ENCODE results near the gene VSX2.
"Not testable (repeated sequence)": the region's sequence is repeated elsewhere in the genome, so short reads cannot be mapped to it uniquely, and the experiment has no call there.

Gene VSX2

DNA sequence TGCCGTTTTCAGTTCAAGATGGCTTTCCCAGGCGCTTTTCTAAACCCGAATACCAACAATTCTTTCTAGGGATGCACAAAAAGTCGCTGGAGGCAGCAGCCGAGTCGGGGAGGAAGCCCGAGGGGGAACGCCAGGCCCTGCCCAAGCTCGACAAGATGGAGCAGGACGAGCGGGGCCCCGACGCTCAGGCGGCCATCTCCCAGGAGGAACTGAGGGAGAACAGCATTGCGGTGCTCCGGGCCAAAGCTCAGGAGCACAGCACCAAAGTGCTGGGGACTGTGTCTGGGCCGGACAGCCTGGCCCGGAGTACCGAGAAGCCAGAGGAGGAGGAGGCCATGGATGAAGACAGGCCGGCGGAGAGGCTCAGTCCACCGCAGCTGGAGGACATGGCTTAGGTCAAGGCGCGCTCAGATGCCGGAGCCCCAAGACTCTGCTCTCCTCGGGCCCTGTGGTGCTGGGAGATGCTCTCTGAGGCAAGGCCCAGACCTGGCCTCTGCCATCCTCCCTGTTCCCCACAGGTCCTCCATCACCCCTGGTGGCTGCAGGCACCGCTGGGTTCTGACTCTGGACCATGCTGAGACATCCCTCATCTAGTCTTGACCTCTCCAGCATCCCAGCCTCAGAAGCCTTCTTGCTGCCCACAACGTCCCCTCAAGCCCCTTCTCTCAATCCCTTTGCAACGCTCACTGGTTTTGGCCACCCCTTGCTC is 21.4 kb downstream of the VSX2 start:
- no peak for DNase-seq

DNA sequence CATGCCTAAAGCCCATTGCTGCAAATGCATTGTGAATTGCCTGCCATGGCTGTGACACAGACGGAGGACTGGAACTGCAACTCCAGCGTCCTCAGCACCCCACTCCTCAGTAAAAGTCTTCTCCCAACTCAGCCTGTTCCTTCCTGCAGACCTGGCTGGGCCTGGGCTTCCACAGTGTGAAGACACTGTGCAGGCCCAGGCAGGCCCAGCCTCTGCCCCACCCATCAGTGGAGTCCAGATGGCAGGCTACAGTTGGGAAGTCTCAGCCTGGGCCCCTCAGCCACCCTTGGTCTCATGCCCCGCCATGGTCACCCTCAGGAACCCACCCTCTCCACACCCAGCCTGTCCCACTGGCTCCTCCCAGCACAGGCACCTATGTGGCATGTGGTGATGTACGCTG is 22.0 kb downstream of the VSX2 start:
- DNase-seq, result no peak

DNA sequence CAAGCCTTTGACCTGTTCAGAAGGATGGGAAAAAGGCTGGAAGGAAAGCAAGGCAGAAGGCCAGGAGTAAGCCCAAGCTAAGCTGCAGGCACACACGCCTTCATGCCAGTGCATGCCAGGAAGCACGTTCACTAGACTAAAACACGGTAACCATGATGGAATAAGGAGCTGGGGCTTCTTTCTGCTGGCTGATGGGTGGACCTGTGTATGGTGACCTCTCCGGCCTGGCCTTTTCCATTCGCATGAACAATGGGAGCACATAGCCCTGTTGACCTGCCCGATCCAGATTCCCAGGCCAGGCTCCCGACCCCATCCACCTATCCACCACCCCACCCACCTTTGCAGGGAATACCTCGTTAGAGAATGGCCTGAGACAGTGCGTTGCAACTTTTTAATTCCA is 22.8 kb downstream of the VSX2 start:
- DNase-seq, result no peak

DNA sequence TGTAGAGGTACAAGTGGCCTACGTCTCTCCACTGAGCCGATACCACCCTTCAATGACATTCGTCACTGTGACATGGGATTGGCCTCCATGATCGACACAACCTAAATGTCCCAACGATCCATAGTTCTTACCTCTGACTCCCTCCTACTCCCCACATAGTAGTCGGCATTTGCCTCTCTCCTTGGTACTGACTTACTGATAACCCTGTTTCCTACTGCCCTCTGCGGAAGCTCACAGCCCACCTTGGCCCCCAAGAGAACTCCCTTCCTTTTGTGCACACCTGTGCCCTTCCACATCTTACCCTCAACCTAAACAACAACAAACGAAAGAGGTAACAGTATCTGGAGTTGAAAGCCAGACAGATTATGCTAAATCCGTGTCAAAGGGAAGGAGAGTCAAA is 23.9 kb downstream of the VSX2 start:
- DNase-seq, result no peak

DNA sequence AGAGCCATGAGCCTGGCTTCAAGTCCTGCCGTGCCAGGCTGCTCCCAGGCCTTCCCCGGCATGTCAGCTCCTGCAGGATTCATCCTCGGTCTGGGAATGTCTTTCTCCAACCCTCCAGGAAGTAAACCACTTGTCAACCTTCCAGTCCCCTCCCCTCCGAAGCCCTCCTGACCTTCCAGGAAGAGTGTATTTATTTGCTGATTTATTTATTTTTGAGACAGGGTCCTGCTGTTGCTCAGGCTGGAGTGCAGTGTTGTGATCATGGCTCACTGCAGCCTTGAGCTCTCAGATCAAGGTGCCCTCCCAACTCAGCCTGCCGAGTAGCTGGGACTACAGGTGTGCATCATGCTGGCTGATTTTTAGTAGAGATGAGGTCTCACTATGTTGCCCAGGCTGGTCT is 24.7 kb downstream of the VSX2 start:
- DNase-seq, result no peak

DNA sequence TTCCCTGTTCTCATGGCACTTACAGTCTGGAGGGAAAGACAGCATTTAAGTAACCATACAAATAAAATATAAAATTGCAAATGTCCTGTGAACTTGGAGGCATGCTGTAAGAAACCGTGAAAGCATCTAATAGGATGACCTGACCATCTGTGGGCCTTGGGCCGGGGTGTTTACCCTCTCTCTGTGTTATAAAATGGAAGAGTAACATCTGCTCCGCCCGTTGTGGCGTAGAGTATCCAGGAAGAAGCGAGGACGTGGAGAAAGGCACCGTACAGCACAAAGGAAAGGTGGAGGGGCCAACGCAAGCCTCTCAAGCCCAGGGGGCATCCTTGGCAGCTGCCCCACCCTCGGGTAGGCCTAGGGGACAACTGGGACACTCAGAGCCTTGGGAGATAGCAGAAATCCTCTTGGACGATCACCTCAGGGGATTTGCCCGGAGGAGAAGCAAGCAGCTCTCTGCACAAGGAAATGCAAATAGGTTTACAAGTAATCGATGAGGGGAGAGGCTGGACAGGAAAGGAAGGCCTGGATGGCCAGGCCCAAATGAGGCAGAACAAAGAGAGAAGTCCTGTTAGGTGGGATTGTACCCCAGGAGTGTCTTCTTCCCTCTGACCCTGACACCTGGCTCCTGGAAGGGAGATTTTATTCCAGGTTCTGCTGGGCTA is 26.2 kb downstream of the VSX2 start:
- no peak for DNase-seq

DNA sequence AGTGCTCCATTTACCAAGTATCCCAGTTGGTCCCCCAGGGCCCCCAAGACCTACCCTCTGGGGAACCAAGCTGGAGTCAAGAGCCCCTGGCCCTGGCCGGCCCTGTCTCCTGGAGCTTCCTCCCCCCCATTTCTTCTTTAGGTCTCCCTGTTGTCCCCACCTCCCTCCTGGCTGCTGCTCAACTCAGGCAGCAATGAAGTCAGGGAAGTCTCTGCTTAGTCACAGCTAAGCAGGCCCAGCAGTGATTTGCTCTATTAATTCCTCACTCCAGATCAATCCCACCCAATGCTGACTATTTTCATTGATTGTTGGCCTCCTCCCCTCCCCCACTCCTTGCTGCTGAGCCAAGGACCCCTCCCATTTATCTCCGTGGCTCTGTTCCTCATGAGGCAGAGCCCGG is 28.3 kb downstream of the VSX2 start:
- no peak for DNase-seq

DNA sequence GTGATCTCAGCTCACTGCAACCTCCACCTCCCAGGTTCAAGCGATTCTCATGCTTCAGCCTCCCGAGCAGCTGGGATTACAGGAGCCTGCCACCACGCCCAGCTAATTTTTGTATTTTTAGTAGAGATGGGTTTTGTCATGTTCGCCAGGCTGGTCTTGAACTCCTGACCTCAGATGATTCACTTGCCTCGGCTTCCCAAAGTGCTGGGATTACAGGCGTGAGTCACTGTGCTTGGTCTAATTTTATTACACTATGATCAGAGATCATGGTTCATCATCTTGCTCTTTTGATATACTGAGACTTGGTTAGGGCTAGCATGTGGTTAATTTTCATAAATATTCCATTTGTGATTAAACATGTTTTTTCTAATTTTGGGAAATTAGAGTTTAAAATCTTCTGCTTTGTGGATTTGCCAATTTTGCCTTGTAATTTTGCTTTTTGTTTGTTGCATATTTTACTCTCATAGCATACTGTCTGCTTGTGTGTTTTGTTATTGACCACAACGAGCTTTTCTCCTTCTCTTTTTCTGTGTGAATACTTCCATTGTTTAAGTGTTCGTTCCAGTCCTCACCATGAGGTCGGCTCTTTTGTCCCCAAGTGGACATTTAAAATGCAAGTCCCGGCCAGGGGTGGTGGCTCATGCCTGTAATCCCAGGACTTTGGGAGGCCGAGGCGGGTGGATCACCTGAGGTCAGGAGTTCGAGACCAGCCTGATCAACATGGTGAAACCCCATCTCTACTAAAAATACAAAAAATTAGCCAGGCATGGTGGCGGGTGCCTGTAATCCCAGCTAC is 31.3 kb downstream of the VSX2 start:
- not testable (repeated sequence) for DNase-seq

DNA sequence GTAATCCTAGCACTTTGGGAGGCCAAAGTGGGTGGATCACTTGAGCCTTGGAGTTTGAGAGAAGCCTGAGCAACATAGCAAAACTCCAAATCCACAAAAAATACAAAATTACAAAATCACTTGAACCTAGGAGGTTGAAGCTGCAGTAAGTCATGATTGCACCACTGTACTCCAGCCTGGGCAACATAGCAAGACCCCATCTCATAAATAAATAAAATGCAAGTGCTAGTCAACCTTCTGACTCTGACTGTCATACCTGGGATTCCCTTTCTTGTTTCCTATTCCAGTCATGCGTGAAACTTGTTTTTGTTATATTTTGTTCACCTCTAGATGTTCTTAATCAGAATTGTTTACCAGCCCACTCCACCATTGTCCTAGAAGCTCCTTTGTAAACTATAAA is 32.1 kb downstream of the VSX2 start:
- no peak for DNase-seq

DNA sequence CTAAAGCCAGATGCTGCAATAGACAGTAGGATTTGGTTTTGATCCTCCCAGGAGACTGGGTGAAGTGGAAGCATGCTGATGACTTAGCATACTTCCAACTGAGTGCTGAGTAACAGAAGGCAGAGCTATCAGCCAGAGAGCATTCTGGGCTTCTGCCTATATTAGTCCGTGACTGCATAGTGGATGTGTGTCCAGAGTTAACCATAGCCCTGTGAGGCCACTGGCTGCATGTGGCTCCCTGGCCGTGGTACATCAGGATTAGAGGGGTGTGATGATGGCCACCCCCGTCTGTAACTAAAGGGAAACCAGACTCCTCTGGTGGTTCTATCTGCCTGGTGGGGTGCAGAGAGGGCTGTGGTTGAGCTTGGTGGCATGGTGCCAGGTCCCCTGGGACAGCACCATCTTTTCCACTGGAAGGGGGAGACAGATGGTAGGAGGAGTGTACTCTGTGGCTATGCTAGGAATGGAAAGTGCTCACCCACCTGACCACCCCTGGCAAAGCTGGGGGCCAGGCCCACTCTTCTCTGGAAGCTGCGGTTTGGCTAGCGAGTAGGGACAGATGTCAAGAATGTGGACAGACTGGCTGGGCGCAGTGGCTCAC is 36.1 kb downstream of the VSX2 start:
- no peak for DNase-seq

DNA sequence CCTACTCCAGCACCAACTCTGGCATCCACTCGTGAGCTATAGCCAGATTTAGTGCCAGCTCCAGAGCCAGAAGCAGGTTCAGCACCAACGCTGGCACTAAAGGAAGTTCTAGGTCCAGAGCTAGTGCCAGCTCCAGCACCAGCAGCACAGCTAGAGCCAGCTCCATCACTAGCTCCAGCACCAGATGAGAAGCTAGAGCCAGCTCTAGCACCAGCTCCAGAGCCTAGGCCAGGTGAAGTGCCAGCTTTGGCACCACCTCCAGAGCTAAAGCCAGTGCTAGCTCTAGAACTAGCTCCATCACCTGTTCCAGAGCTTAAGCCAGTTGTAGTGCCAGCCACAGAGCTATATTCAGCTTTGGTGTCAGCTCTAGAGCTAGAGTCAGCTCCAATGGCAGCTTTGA is 38.8 kb downstream of the VSX2 start:
- DNase-seq, result no peak

DNA sequence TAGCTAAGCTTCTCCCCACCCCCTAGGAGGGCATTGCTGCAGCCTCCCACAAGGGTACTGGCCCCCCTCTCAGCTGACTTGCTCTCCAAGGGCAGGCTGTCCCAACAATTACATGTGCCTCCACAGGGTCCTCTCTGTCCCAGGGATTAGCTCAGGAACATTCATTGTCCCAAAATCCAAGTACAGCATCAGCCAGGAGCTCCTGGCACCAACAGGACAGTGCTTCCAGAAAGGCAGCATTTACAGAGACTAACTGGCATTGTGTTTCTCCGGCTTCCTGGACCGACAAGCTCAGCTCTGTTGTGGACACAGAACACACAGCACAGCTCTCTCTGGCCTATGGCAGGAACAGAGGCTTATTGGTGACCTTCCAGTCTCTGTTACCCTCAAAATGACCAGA is 41.8 kb downstream of the VSX2 start:
- no peak for DNase-seq

DNA sequence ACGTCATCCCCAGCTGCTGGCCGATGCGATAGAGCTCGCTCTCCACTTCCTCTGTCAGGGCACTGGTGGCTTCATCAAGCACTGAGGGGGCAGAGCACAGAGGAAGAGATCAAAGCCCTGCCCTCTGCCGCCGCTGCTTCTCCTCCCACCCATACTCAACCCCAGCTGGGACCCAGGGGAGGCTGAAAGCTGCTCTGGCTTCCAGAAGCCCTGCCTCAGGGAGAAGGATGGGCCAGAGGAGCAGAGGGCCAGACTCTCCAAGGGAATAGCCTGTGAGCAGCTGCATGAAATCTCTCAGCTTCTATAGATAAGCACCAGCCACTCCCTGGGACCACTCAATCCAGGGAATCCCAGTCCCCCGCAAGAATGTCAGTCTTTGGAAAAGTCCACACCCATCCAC is 47.5 kb downstream of the VSX2 start:
- no peak for DNase-seq

DNA sequence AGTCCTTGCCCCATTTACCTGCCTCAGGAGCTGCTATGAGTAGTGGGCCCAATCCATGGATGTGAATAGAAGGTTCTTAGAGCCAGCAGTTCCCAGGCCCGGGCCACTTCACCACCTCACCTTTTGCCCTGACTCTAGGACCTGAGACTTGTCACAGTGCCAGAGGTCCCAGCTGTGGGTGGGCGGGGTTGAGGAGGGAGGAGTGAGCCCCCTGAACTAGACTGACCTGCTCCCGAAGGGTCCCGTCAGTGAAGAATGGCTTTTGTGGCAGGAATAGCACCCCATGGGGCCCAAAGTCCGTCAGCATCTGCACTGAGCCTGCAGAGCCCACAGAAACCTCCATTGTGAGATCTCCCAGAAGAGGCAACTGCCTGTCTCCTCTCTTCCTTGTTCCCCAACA is 50.6 kb downstream of the VSX2 start:
- no peak for DNase-seq

DNA sequence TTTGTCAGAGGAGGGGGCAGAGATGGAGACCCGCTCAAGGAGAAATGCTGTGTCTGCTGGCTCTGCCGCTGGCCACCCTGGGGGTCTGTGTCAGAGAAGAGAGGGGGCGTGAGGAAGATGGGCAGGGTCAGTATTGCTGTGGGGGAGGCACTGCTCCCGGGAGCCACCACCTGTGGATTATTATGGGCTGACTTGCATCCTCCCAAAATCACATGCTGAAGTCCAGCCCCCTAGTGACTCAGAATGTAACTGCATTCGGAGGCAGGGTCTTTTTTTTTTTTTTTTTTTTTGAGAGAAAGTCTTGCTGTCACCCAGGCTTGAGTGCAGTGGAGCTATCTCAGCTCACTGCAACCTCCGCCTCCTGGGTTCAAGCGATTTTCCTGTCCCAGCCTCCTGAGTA is 51.2 kb downstream of the VSX2 start:
- DNase-seq, result no peak

DNA sequence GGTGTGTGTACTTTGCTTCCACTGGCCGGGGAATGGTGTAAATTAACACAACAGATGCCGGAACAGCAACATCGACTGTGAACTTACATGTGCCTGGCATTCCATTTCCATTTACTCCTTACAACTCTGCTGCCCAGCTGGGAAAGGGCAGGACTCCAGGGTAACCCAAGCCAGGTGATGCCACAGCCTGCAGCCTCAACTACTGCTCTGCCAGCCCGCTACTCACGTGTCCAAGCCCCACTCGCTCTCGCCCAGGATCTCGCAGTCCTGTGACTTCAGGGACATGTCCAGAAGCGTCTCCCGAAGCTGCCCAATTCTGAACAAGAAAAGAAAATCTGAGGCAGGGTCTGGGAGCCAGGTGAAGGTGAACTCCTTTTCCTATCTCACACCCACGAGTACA is 52.8 kb downstream of the VSX2 start:
- no peak for DNase-seq

DNA sequence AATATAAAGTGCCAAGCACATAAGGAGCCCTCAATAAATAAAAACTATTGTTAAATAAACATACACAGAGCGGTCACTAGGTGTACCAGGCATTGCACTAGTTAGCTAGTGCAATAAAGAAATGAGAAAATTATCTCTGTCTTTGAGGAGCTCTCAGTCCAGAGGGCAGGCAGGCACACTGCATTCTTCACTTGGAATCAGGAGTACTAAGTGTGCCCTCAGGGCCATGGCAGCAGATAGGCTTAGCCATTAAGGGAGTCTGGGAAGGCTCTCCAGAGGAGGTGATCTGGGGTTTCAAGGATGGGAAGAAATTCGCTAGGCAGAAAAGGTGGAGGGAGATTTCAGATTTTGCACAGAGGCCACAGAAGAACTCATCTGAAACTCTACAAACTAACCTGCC is 54.4 kb downstream of the VSX2 start:
- no peak for DNase-seq

DNA sequence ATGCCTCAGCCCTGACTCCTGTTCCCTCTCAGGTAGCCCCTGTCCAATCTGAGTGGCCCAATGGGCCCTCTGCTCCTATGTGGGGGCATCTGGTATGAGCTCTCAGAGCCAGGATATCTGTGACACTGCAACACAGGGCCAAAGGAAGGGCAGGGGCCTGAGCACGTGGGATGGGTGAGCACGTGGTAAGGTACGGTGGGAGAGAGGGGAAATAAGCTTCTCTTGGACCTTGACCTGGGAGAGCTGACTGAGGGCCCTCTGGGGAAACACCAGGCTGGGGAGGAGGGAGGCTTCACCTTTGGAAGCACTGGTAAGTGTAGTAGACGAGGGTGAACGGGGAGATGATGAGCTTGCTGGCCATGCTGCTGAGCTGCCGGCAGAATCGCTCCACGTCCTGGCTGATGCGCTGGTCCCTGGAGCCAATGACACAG is 56.8 kb downstream of the VSX2 start:
- DNase-seq, result no peak

DNA sequence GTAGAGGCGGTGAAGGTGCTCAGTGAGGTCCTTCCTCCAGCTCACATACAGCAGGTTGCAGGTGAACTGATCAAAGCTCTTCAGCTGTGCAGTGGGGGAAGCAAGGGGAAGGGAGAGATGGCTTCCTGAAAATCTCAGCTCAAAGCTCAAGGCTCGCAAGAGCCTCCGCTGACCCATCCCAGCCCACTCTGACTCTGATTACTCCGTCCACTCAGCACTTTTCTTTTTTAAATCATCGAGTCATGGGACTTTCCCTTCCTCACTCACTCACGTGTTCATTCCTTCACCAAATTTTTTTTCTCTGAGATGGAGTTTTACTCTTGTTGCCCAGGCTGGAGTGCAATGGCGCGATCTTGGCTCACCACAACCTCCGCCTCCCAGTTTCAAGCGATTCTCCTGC is 58.7 kb downstream of the VSX2 start:
- no peak for DNase-seq

DNA sequence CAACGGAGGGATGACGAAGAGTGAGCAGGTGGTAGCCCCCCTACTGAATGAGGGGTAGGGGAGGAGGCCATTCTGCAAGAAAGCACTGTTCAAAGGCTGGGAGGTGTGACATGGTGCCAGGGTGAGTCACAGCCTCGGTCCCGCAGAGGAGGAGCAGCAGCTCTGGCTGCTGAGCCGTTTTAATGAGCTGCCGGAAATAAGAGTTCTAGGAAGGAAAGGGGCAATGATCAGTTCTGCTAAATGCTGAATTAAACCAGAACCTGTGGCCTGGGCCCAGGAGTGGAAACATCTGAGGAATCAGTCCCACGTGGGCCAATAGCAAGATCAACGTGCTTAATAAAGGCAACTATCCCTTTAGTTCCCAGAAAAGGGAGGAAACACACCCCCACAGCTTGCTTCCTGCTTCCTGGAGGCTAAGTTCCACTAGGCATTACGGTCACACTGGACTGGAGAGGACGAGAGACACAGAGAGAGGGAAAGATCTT is 59.9 kb downstream of the VSX2 start:
- no peak for DNase-seq

DNA sequence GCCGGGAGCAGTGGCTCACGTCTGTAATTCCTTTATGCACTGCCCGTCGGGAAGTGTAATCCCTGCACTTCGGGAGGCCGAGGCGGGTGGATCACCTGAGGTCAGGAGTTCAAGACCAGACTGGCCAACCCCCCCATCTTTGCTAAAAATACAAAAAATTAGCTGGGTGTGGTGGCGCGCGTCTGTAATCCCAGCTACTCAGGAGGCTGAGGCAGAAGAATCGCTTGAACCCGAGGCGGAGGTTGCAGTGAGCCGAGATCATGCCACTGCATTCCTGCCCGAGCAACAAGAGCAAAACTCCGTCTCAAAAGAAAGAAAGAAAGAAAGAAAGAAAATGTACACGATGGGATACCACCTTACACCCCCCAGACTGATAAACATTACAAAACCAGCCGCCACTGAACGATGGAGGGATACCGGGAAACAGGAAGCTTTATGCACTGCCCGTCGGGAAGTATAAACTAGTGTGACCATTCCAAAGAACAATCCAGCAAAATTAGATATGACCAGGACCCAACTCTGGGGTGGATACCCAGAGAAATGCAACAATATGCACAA is 62.4 kb downstream of the VSX2 start:
- DNase-seq, result no peak

DNA sequence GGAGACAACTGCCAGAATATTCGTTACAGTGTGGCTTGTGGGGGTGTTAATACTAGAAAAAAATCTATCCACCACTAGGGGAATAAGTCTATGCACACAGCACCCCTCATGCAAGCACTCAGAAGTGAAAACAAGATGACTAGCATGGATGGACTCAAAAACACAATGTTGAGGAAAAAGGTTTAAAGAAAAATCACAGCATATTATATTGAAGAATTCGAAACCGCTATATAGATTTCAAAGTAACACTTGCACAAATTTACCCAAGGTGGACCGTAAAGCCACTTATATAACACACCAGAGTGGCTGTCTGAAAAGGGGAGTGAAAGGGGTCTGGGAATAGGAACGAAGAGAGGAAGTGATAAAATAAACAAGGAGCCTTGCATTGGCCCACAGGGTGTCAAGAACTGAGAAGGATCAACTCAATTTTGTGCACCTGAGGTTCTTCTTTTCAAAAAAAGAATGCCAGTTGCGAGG is 62.9 kb downstream of the VSX2 start:
- DNase-seq, result no peak

Data from activated CD4-positive, alpha-beta T cell treated with anti-CD3 and anti-CD28 coated beads, Interleukin-2, amount 50 U/mL, for 48 hours (primary cell).